K562 (cell line): ENCODE measurements around the gene FAM110D. TPM values are rescaled to one million over a fixed set of nuclear protein-coding genes. Genes with fewer than 3 reads are reported as not detected.

Experiments used
- ARID2 ChIP-seq: fragments of 450-650 bp; IDR thresholded peaks from 2 replicates; pipeline ENCODE4 v1.6.1; 2017; ENCODE audit warnings: antibody characterized with exemption, mild to moderate bottlenecking
- FOXA3 ChIP-seq, 2 experiments: fragments of 450-650 bp in 1 of 2; sonication (generic) in 1 of 2; formaldehyde crosslinking; IDR thresholded peaks in 1 of 2; conservative IDR thresholded peaks in 1 of 2; 2 replicates each; pipeline versions ENCODE4 v1.4.0 to v1.8.0; 2020 to 2022; ENCODE audit warnings: mild to moderate bottlenecking in 2 of 2, missing genetic modification reagents in 1 of 2
- GABPA ChIP-seq: fragments of 200-800 bp; sonication (Bioruptor generic); conservative IDR thresholded peaks from 2 replicates; pipeline ENCODE4 v1.6.1; 2016; ENCODE audit warnings: low read depth, missing genetic modification characterization, missing compliant biosample characterization
- GTF2E2 ChIP-seq: fragments of 200-800 bp; sonication (Bioruptor generic); IDR thresholded peaks from 2 replicates; pipeline ENCODE4 v1.6.1; 2016; ENCODE audit warnings: missing genetic modification characterization, missing compliant biosample characterization
- KHSRP ChIP-seq: fragments of 450-650 bp; IDR thresholded peaks from 2 replicates; pipeline ENCODE4 v1.6.1; 2017
- NCOA6 ChIP-seq: fragments of 450-650 bp; IDR thresholded peaks from 2 replicates; pipeline ENCODE4 v1.6.1; 2017; ENCODE audit warnings: mild to moderate bottlenecking
- PCBP1 ChIP-seq: fragments of 200-400 bp; formaldehyde crosslinking; IDR thresholded peaks from 2 replicates; pipeline ENCODE4 v1.6.1; 2018; ENCODE audit warnings: mild to moderate bottlenecking, low read depth, low read length; ENCODE audit not compliant: poor library complexity, severe bottlenecking
- RHOXF2B ChIP-seq: fragments of 250-450 bp; sonication (Bioruptor Pico); conservative IDR thresholded peaks from 2 replicates; pipeline ENCODE4 v1.5.1; 2021
- SIX5 ChIP-seq, 2 experiments: IDR thresholded peaks; 2 replicates each; pipeline ENCODE4 v1.6.1; 2011; ENCODE audit warnings: low read length in 2 of 2, borderline replicate concordance in 1 of 2, low read depth in 1 of 2, mild to moderate bottlenecking in 1 of 2, moderate library complexity in 1 of 2; ENCODE audit not compliant: insufficient read depth in 1 of 2
- SMARCC2 ChIP-seq: fragments of 450-650 bp; IDR thresholded peaks from 2 replicates; pipeline ENCODE4 v1.6.1; 2017; ENCODE audit warnings: antibody characterized with exemption, moderate library complexity, mild to moderate bottlenecking, low read depth
- SNRNP70 ChIP-seq: fragments of 200-400 bp; formaldehyde crosslinking; optimal IDR thresholded peaks from 2 replicates; pipeline ENCODE3; 2017; ENCODE audit warnings: low read depth, low read length
- TAF15 ChIP-seq: fragments of 200-400 bp; formaldehyde crosslinking; IDR thresholded peaks from 2 replicates; pipeline ENCODE4 v1.6.1; 2017; ENCODE audit warnings: mild to moderate bottlenecking, low read depth, low read length, moderate library complexity
- TFE3 ChIP-seq: fragments of 450-650 bp; formaldehyde crosslinking; IDR thresholded peaks from 2 replicates; pipeline ENCODE4 v1.4.0; 2020; ENCODE audit warnings: mild to moderate bottlenecking, mixed read lengths
- XRCC4 ChIP-seq: IDR thresholded peaks from one replicate; pipeline ENCODE4 v1.6.1; 2011; ENCODE audit not compliant: insufficient read depth, insufficient read length; ENCODE audit errors: extremely low read depth
- ZFP1 ChIP-seq: fragments of 450-650 bp; formaldehyde crosslinking; IDR thresholded peaks from 2 replicates; pipeline ENCODE4 v1.4.0; 2020; ENCODE audit warnings: mild to moderate bottlenecking, mixed read lengths
- ZNF134 ChIP-seq: fragments of 250-450 bp; sonication (Bioruptor Pico); conservative IDR thresholded peaks from 2 replicates; pipeline ENCODE4 v1.4.0; 2020
- ZNF324 ChIP-seq: fragments of 250-450 bp; sonication (Bioruptor Pico); IDR thresholded peaks from 2 replicates; pipeline ENCODE4 v1.4.0; 2020; ENCODE audit warnings: mild to moderate bottlenecking
- ZNF398 ChIP-seq: fragments of 250-450 bp; sonication (Bioruptor Pico); IDR thresholded peaks from 2 replicates; pipeline ENCODE4 v1.8.0; 2021; ENCODE audit warnings: moderate library complexity, mild to moderate bottlenecking, inconsistent platforms
- ZNF766 ChIP-seq: fragments of 200-800 bp; sonication (Bioruptor generic); conservative IDR thresholded peaks from 2 replicates; pipeline ENCODE4 v1.6.1; 2016; ENCODE audit warnings: missing genetic modification characterization, missing compliant biosample characterization
- polyA plus RNA-seq, 8 experiments: library from polyadenylated mRNA; depleted of rRNA in 4 of 8; stranded (reverse) in 5 of 8; unstranded in 3 of 8; fragments of >200 nt; fragmentation: Nextera tagmentation in 2 of 8; fragmentation: Illumina TruSeq in 1 of 8; extraction: Ambion mirVana in 2 of 8; extraction: Trizol in 1 of 8; gene quantifications; 2 replicates each; pipeline versions ENCODE4 v1.2.1 to v1.2.3, GENCODE V29; 2011 to 2014; ENCODE audit warnings: inconsistent platforms in 1 of 8, missing spikeins in 1 of 8
- total RNA-seq, 7 experiments: library from RNA; depleted of rRNA in 6 of 7; stranded (reverse); fragments of >200 nt in 6 of 7; fragmentation: Illumina TruSeq in 2 of 7; extraction: Trizol in 2 of 7; gene quantifications; 2 replicates each; pipeline versions ENCODE4 v1.2.1 to v1.2.3, GENCODE V29; 2011 to 2021; ENCODE audit warnings: low replicate concordance in 1 of 7
- TF ChIP-seq, protein P1 (sequence below), 2 experiments: fragments of 450-650 bp; conservative IDR thresholded peaks; 2 replicates each; pipeline ENCODE4 v1.6.1; 2017; ENCODE audit warnings: mild to moderate bottlenecking in 2 of 2, moderate library complexity in 2 of 2
- TF ChIP-seq, protein P2 (sequence below): IDR thresholded peaks from 2 replicates; pipeline ENCODE4 v1.6.1; 2011; ENCODE audit not compliant: insufficient read length; ENCODE audit errors: extremely low read depth

FAM110D gene
- total and polyA plus RNA-seq, 9 of the 15 experiments (the other 6 are each of a cell fraction or from before 2014, with no cell fraction given), result 0.04 to 1.1 (median 0.33) TPM

DNA sequence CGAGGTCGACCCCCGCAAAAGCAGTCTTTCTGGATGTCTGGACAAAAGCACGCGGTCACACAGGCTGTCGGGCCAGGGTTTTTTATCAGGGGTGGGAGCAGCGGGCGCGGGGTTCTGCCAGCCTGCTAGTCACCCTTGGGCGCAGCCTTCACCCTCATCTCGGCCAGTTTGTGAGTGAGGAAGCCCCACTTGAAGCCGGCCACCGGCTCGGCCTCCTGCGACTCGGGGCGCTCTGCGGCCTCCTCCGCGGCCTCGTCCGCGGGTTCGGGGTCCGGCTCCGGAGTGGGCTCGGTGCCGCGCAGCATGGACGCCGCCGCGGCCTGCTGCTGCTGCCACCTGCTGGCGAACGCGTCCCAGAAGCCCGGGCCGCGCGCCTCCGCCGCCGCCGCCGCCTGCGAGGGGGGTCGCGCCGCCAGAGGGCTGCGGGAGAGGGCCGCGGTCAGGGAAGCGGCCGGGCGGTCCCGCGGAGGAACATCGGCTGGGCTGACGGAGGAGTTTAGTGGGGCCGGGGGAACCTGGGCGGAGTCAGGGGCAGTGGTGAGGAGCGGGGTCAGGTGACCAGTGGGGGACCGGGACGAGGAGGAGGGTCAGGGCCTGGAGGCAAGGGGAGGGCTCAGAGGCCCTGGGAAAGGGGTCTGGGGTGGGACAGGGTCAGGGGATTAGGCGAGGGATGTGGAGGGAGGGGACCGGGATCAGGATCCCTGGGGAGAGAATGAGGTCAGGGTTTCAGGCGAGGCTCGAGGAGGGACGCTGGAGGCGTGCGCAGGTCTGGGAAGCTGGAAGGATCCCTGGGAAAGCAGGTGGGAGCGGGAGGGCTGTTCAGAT, 5.4 kb downstream of the FAM110D start (continued):
- TF ChIP-seq SMARCC2 (no peak), TFE3 (CRISPR knock-in tag) (0 out of 2 replicates have a peak, but pooled peaks have one; percentile 2), ZFP1 (no peak), ZNF134 (CRISPR knock-in tag) (no peak), TAF15 (no peak), ARID2 (no peak), ZNF398 (CRISPR knock-in tag) (no peak), SNRNP70 (no peak), KHSRP (no peak), GTF2E2 (no peak), NCOA6 (no peak), ZNF766 (CRISPR knock-in tag) (peak; percentile 60; the same call in 1 of the 2 replicates), FOXA3 (CRISPR knock-in tag; conservative IDR thresholded peaks at IDR 0.05 in 1 of 2, IDR thresholded peaks at IDR 0.05 in 1 of 2) (no peak), ZNF324 (no peak), SIX5 (IDR thresholded peaks at IDR 0.05; ENCODE audit: borderline replicate concordance in 1 of 2, insufficient read depth in 1 of 2, low read depth in 1 of 2, low read length in 2 of 2) (no peak), GABPA (tag) (no peak), PCBP1 (peak; percentile 66), XRCC4 (no peak), RHOXF2B (no peak)
- TF ChIP-seq, protein P1, sequence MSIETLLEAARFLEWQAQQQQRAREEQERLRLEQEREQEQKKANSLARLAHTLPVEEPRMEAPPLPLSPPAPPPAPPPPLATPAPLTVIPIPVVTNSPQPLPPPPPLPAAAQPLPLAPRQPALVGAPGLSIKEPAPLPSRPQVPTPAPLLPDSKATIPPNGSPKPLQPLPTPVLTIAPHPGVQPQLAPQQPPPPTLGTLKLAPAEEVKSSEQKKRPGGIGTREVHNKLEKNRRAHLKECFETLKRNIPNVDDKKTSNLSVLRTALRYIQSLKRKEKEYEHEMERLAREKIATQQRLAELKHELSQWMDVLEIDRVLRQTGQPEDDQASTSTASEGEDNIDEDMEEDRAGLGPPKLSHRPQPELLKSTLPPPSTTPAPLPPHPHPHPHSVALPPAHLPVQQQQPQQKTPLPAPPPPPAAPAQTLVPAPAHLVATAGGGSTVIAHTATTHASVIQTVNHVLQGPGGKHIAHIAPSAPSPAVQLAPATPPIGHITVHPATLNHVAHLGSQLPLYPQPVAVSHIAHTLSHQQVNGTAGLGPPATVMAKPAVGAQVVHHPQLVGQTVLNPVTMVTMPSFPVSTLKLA (conservative IDR thresholded peaks at IDR 0.05), result no peak
- TF ChIP-seq, protein P2, sequence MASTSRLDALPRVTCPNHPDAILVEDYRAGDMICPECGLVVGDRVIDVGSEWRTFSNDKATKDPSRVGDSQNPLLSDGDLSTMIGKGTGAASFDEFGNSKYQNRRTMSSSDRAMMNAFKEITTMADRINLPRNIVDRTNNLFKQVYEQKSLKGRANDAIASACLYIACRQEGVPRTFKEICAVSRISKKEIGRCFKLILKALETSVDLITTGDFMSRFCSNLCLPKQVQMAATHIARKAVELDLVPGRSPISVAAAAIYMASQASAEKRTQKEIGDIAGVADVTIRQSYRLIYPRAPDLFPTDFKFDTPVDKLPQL, result no peak
